Mammary epithelial cell (primary cell): ENCODE results near the gene AP2M1.

Experiments
- EZH2 ChIP-seq: IDR thresholded peaks from 2 replicates; pipeline ENCODE4 v1.6.1; 2012; ENCODE audit warnings: low read length, inconsistent platforms, borderline replicate concordance
- TF ChIP-seq, protein P1 (sequence below), 2 donors: IDR thresholded peaks in 1 of 2; conservative IDR thresholded peaks in 1 of 2; 2 replicates each; pipeline ENCODE4 v1.5.1; 2011 to 2012; ENCODE audit warnings: inconsistent platforms in 2 of 2, low read length in 2 of 2, mild to moderate bottlenecking in 2 of 2, control low read depth in 1 of 2, low read depth in 1 of 2; ENCODE audit not compliant: insufficient read depth in 1 of 2; ENCODE audit errors: extremely low read depth in 1 of 2

DNA sequence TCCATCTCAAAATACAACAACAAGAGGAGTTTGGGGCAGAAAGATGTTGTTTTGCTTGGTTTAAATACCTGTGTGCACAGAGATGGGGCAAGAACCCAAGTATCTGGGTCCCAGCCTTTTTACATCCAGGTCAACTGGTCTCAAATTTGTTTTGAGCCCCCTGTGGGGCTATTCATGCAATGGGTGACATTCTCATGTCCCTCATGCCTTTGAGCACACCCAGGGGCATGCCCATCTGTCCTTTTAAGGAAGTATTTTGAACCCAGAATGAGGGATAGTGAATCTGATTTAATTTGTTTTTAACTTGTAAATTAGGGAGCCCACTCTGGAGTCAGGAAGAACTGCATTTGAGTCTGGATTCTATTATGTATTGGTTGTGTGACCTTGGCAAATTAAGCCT lies 26.2 kb downstream of the AP2M1 start:
- TF ChIP-seq, protein P1, sequence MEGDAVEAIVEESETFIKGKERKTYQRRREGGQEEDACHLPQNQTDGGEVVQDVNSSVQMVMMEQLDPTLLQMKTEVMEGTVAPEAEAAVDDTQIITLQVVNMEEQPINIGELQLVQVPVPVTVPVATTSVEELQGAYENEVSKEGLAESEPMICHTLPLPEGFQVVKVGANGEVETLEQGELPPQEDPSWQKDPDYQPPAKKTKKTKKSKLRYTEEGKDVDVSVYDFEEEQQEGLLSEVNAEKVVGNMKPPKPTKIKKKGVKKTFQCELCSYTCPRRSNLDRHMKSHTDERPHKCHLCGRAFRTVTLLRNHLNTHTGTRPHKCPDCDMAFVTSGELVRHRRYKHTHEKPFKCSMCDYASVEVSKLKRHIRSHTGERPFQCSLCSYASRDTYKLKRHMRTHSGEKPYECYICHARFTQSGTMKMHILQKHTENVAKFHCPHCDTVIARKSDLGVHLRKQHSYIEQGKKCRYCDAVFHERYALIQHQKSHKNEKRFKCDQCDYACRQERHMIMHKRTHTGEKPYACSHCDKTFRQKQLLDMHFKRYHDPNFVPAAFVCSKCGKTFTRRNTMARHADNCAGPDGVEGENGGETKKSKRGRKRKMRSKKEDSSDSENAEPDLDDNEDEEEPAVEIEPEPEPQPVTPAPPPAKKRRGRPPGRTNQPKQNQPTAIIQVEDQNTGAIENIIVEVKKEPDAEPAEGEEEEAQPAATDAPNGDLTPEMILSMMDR (conservative IDR thresholded peaks at IDR 0.05 in 1 of 2, IDR thresholded peaks at IDR 0.05 in 1 of 2; ENCODE audit: extremely low read depth in 1 of 2, insufficient read depth in 1 of 2, low read depth in 1 of 2, low read length in 2 of 2): no peak
- TF ChIP-seq EZH2: no peak
